Smooth muscle cell (in vitro differentiated cells): Measurements from ENCODE around the gene KLLN. TPM values are rescaled to one million over a fixed set of nuclear protein-coding genes. Genes with fewer than 3 reads are reported as not detected.
"Not testable (repeated sequence)": the region's sequence is repeated elsewhere in the genome, so short reads cannot be mapped to it uniquely, and the experiment has no call there.

ENCODE experiments used
- DNase-seq: peaks from one replicate; lab custom pipeline; 2025; ENCODE audit not compliant: unreplicated experiment; lab: John Stamatoyannopoulos, UW
- H2AFZ ChIP-seq: fragments of 200-600 bp; sonication (generic); 2 replicates; pipeline ENCODE4 v1.6.0; 2016; ENCODE audit warnings: antibody characterized with exemption, low read depth, mild to moderate bottlenecking
- H3F3A ChIP-seq: fragments of 200-600 bp; sonication (generic); 2 replicates; pipeline ENCODE4 v1.6.0; 2017; ENCODE audit warnings: antibody characterized with exemption, low read depth
- H3K27ac ChIP-seq: fragments of 200-600 bp; sonication (generic); 2 replicates; pipeline ENCODE4 v1.5.1; 2016; ENCODE audit warnings: low read depth, mild to moderate bottlenecking
- H3K27me3 ChIP-seq: fragments of 200-600 bp; sonication (generic); 2 replicates; pipeline ENCODE4 v1.6.1; 2016; ENCODE audit warnings: low read depth, mild to moderate bottlenecking
- H3K36me3 ChIP-seq: fragments of 200-600 bp; sonication (generic); 2 replicates; pipeline ENCODE4 v1.5.1; 2016; ENCODE audit warnings: low read depth
- H3K4me1 ChIP-seq: fragments of 200-600 bp; sonication (generic); 2 replicates; pipeline ENCODE4 v1.5.1; 2016; ENCODE audit warnings: low read depth
- H3K4me2 ChIP-seq: fragments of 200-600 bp; sonication (generic); 2 replicates; pipeline ENCODE4 v1.6.0; 2016; ENCODE audit warnings: mild to moderate bottlenecking
- H3K4me3 ChIP-seq: fragments of 200-600 bp; sonication (generic); 2 replicates; pipeline ENCODE4 v1.5.1; 2016; ENCODE audit warnings: mild to moderate bottlenecking
- H3K79me2 ChIP-seq: fragments of 200-600 bp; sonication (generic); 2 replicates; pipeline ENCODE4 v1.6.0; 2016; ENCODE audit warnings: low read depth, mild to moderate bottlenecking
- H3K9ac ChIP-seq: fragments of 200-600 bp; sonication (generic); 2 replicates; pipeline ENCODE4 v1.6.0; 2016; ENCODE audit warnings: low read depth
- H3K9me3 ChIP-seq: fragments of 200-600 bp; sonication (generic); replicated peaks from 2 replicates; pipeline ENCODE4 v1.5.1; 2016; ENCODE audit warnings: low read depth
- H4K20me1 ChIP-seq: fragments of 200-600 bp; sonication (generic); 2 replicates; pipeline ENCODE4 v1.6.0; 2016; ENCODE audit warnings: low read depth
- whole genome bisulfite sequencing: methylation state at CpG from one replicate; pipeline ENCODE4 v1.1.7; 2016; ENCODE audit warnings: low lambda C conversion rate; 5-methylcytosine and 5-hydroxymethylcytosine counted together
- polyA plus RNA-seq: library from polyadenylated mRNA; unstranded; fragments of >200 nt; fragmentation: Nextera tagmentation; extraction: Ambion mirVana; gene quantifications from 2 replicates; pipeline ENCODE4 v1.2.1, GENCODE V29; 2016
- total RNA-seq: library from RNA; depleted of rRNA; stranded (reverse); fragments of >200 nt; gene quantifications from 2 replicates; pipeline ENCODE4 v1.2.3, GENCODE V29; 2014
- TF ChIP-seq, protein P1 (sequence below): fragments of 200-600 bp; sonication (generic); IDR thresholded peaks from 2 replicates; pipeline ENCODE4 v1.5.1; 2017; ENCODE audit warnings: borderline replicate concordance, mild to moderate bottlenecking, antibody characterized with exemption; ENCODE audit not compliant: insufficient read depth, poor library complexity, severe bottlenecking

KLLN gene
- total and polyA plus RNA-seq, 2 experiments from 2014 or later, result 0.18 TPM; not detected in 1

DNA sequence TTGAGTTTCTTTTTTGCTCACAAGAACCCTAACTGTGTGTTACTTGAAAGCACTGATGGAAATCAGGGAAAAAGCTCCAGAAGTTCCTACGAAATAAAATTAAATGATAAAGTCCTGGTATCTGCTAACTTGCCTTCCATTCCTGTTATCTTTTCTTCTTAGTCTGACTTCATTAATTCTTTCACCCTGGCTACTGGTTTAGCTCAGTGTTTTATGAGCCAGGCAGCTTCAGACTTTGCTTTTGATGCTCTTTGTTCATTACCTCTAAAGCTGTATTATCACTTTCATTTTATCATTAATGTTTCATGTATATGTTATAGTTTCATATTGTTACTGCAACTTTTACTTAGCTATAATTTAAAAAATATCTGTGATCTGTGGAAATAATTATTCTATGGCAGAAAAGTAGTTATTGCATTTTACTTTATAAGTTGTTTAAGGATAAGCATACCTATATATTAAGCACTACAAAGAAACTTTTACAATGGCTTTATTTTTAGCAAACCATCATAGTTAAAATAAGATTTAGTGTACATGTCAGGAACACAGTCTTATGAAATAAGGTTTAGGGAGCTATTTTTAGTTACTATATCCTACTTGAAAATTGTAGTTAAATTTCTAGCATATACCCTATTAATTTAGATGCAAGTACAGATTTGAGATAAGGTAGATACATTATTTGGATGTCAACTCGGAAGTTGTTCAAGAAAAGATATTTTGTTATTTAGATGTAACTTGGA is 19.4 kb upstream of the KLLN start:
- no peaks in the 10 kb centered on the region for H3K27me3 ChIP-seq
- TF ChIP-seq, protein P1, sequence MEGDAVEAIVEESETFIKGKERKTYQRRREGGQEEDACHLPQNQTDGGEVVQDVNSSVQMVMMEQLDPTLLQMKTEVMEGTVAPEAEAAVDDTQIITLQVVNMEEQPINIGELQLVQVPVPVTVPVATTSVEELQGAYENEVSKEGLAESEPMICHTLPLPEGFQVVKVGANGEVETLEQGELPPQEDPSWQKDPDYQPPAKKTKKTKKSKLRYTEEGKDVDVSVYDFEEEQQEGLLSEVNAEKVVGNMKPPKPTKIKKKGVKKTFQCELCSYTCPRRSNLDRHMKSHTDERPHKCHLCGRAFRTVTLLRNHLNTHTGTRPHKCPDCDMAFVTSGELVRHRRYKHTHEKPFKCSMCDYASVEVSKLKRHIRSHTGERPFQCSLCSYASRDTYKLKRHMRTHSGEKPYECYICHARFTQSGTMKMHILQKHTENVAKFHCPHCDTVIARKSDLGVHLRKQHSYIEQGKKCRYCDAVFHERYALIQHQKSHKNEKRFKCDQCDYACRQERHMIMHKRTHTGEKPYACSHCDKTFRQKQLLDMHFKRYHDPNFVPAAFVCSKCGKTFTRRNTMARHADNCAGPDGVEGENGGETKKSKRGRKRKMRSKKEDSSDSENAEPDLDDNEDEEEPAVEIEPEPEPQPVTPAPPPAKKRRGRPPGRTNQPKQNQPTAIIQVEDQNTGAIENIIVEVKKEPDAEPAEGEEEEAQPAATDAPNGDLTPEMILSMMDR, result no peak
- WGBS, result 82% methylated on average over 2 of the region's 2 CpGs
- peaks cover 99% of the 10 kb centered on the region for H3K79me2 ChIP-seq
- DNase-seq, result no peak
- H3F3A ChIP-seq, result no peaks in the 10 kb centered on the region
- H3K4me2 ChIP-seq, result no peak overlapping the region
- H3K4me1 ChIP-seq, result no peaks in the 10 kb centered on the region
- H2AFZ ChIP-seq, result no peak overlapping the region
- H3K9me3 ChIP-seq, result no peaks in the 10 kb centered on the region
- H3K4me3 ChIP-seq, result no peak overlapping the region
- H3K27ac ChIP-seq, result no peak overlapping the region
- no peak overlapping the region for H3K9ac ChIP-seq
- H3K36me3 ChIP-seq, result peaks cover 8% of the 10 kb centered on the region
- peaks cover 98% of the 10 kb centered on the region for H4K20me1 ChIP-seq

DNA sequence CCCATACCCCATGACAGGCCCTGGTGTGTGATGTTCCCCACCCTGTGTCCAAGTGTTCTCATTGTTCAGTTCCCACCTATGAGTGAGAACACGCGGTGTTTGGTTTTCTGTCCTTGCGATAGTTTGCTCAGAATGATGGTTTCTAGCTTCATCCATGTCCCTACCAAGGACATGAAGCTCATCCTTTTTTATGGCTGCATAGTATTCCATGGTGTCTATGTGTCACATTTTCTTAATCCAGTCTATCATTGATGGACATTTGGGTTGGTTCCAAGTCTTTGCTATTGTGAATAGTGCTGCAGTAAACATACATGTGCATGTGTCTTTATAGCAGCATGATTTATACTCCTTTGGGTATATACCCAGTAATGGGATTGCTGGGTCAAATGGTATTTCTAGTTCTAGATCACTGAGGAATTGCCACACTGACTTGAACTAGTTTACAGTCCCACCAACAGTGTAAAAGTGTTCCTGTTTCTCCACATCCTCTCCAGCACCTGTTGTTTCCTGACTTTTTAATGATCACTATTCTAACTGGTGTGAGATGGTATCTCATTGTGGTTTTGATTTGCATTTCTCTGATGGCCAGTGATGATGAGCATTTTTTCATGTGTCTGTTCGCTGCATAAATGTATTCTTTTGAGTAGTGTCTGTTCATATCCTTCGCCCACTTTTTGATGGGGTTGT is 18.2 kb upstream of the KLLN start:
- H2AFZ ChIP-seq, H3F3A ChIP-seq, H3K27me3 ChIP-seq, H3K27ac ChIP-seq, H3K4me1 ChIP-seq, H3K4me2 ChIP-seq, H3K9me3 ChIP-seq, H3K9ac ChIP-seq, H3K4me3 ChIP-seq, DNase-seq, H3K36me3 ChIP-seq: not testable (repeated sequence)
- 97% methylated on average over 5 of the region's 5 CpGs for WGBS
- Histone ChIP-seq H4K20me1 (peaks cover 98% of the 10 kb centered on the region), H3K79me2 (peaks cover 99% of the 10 kb centered on the region)

DNA sequence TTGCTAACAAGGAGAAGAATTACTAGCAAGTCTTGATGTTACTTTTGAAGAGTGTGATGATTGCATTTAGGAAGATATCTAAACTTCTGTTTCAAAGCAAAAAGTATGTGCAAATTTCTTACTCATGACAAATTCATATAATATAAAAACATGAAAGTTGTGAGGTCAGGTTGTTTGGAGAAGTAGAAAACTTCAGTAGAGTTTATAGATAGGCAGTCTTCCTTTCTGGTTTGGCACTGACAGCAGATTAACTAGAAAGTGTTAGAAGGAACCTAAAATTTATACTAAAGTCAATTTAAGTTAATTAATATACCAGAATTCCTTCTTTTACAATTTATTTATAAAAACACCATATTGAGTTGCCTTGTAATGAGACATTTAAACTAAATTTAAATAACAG is 17.0 kb upstream of the KLLN start:
- no peak for DNase-seq
- no peak overlapping the region for H3K9ac ChIP-seq
- peaks cover 98% of the 10 kb centered on the region for H4K20me1 ChIP-seq
- no peak overlapping the region for H3K27ac ChIP-seq
- no peaks in the 10 kb centered on the region for H3K4me1 ChIP-seq
- TF ChIP-seq, protein P1, result no peak
- H3F3A ChIP-seq, result no peaks in the 10 kb centered on the region
- H3K27me3 ChIP-seq, result no peaks in the 10 kb centered on the region
- H2AFZ ChIP-seq, result no peak overlapping the region
- no peaks in the 10 kb centered on the region for H3K9me3 ChIP-seq
- no peak overlapping the region for H3K4me3 ChIP-seq
- H3K79me2 ChIP-seq, result peaks cover 99% of the 10 kb centered on the region
- peaks cover 4% of the 10 kb centered on the region for H3K36me3 ChIP-seq
- H3K4me2 ChIP-seq, result no peak overlapping the region

DNA sequence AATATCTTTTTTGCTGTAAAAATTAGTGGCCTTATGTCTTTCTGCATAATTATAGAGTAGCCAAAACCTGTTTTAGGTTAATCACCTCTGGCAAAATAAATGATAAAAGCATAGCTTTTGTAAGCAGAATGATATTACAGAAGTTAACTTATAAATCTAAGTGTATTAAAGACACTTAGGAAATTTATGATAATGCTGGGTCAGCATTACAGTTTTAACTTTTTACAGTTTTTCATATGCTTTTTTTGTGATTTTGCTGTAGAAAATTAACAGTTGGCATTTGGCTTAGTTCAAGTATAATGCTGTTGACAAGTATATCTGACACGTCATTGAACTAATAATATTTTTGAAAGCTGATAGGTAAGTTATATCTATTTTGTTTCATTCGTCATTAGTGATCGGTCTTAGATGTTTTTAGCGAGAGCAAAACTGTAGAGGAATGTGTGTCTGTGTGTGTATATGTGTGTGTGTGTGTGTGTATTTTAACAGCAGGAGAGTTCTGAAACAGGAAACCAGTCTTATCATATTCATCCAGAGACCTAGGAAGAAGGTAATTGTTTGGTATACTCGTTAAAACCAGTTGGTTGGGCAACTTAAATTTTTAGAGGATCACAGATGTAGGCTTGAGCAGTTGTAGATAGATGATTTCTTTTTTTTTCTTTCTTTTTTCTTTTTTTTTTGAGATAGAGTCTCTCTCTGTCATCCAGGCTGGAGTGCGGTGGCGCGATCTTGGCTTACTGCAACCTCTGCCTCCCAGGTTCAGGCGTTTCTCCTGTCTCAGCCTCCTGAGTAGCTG is 15.5 kb upstream of the KLLN start:
- peaks cover 5% of the 10 kb centered on the region for H3K4me1 ChIP-seq
- no peaks in the 10 kb centered on the region for H3K9me3 ChIP-seq
- peaks cover 4% of the 10 kb centered on the region for H3K36me3 ChIP-seq
- TF ChIP-seq, protein P1, result no peak
- DNase-seq, result no peak
- no peak overlapping the region for H3K4me2 ChIP-seq
- H3K27ac ChIP-seq, result no peak overlapping the region
- WGBS, result 96% methylated on average over 9 of the region's 9 CpGs
- peaks cover 100% of the 10 kb centered on the region for H4K20me1 ChIP-seq
- H2AFZ ChIP-seq, result no peak overlapping the region
- H3K79me2 ChIP-seq, result peaks cover 99% of the 10 kb centered on the region
- no peak overlapping the region for H3K9ac ChIP-seq
- H3K27me3 ChIP-seq, result no peaks in the 10 kb centered on the region
- no peak overlapping the region for H3K4me3 ChIP-seq
- H3F3A ChIP-seq, result no peaks in the 10 kb centered on the region
